Measurements from ENCODE around the gene C1orf159.

DNA sequence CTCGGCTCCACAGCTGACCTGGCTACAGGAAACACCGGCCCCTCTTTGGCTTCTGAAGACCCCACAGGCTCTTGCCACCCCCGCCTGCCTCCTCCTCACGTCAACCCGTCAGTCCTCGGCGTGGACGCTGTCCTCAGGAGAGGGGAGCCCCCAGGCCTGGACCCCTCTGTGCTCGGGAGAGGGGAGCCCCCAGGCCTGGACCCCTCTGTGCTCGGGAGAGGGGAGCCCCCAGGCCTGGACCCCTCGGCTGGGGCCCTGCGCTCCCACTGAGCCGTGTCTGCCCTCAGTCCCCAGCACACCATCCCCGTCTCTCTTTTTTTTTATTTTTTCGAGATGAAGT is 26.0 kb upstream of the C1orf159 start:
- TF ChIP-seq, protein P1, sequence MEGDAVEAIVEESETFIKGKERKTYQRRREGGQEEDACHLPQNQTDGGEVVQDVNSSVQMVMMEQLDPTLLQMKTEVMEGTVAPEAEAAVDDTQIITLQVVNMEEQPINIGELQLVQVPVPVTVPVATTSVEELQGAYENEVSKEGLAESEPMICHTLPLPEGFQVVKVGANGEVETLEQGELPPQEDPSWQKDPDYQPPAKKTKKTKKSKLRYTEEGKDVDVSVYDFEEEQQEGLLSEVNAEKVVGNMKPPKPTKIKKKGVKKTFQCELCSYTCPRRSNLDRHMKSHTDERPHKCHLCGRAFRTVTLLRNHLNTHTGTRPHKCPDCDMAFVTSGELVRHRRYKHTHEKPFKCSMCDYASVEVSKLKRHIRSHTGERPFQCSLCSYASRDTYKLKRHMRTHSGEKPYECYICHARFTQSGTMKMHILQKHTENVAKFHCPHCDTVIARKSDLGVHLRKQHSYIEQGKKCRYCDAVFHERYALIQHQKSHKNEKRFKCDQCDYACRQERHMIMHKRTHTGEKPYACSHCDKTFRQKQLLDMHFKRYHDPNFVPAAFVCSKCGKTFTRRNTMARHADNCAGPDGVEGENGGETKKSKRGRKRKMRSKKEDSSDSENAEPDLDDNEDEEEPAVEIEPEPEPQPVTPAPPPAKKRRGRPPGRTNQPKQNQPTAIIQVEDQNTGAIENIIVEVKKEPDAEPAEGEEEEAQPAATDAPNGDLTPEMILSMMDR (IDR thresholded peaks at IDR 0.05; ENCODE audit: low read depth, low read length, missing input control) = no peak
- TF ChIP-seq, protein P2, sequence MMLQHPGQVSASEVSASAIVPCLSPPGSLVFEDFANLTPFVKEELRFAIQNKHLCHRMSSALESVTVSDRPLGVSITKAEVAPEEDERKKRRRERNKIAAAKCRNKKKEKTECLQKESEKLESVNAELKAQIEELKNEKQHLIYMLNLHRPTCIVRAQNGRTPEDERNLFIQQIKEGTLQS (IDR thresholded peaks at IDR 0.05) = no peak
- TF ChIP-seq RAD21 (IDR thresholded peaks at IDR 0.05) = no peak
- TF ChIP-seq, protein P3, sequence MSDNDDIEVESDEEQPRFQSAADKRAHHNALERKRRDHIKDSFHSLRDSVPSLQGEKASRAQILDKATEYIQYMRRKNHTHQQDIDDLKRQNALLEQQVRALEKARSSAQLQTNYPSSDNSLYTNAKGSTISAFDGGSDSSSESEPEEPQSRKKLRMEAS (IDR thresholded peaks at IDR 0.05) = no peak
- TF ChIP-seq, protein P4, sequence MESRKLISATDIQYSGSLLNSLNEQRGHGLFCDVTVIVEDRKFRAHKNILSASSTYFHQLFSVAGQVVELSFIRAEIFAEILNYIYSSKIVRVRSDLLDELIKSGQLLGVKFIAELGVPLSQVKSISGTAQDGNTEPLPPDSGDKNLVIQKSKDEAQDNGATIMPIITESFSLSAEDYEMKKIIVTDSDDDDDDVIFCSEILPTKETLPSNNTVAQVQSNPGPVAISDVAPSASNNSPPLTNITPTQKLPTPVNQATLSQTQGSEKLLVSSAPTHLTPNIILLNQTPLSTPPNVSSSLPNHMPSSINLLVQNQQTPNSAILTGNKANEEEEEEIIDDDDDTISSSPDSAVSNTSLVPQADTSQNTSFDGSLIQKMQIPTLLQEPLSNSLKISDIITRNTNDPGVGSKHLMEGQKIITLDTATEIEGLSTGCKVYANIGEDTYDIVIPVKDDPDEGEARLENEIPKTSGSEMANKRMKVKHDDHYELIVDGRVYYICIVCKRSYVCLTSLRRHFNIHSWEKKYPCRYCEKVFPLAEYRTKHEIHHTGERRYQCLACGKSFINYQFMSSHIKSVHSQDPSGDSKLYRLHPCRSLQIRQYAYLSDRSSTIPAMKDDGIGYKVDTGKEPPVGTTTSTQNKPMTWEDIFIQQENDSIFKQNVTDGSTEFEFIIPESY (IDR thresholded peaks at IDR 0.05) = no peak
- no peak for TF ChIP-seq RXRA (IDR thresholded peaks at IDR 0.05)
- TF ChIP-seq, protein P5, sequence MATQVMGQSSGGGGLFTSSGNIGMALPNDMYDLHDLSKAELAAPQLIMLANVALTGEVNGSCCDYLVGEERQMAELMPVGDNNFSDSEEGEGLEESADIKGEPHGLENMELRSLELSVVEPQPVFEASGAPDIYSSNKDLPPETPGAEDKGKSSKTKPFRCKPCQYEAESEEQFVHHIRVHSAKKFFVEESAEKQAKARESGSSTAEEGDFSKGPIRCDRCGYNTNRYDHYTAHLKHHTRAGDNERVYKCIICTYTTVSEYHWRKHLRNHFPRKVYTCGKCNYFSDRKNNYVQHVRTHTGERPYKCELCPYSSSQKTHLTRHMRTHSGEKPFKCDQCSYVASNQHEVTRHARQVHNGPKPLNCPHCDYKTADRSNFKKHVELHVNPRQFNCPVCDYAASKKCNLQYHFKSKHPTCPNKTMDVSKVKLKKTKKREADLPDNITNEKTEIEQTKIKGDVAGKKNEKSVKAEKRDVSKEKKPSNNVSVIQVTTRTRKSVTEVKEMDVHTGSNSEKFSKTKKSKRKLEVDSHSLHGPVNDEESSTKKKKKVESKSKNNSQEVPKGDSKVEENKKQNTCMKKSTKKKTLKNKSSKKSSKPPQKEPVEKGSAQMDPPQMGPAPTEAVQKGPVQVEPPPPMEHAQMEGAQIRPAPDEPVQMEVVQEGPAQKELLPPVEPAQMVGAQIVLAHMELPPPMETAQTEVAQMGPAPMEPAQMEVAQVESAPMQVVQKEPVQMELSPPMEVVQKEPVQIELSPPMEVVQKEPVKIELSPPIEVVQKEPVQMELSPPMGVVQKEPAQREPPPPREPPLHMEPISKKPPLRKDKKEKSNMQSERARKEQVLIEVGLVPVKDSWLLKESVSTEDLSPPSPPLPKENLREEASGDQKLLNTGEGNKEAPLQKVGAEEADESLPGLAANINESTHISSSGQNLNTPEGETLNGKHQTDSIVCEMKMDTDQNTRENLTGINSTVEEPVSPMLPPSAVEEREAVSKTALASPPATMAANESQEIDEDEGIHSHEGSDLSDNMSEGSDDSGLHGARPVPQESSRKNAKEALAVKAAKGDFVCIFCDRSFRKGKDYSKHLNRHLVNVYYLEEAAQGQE (IDR thresholded peaks at IDR 0.05) = no peak
- no peak for TF ChIP-seq EGR1 (IDR thresholded peaks at IDR 0.05; ENCODE audit: low read depth in 2 of 2)
- no peak for TF ChIP-seq HNF4A (conservative IDR thresholded peaks at IDR 0.05)
- no peak for TF ChIP-seq GABPA (IDR thresholded peaks at IDR 0.05 in 1 of 2, conservative IDR thresholded peaks at IDR 0.05 in 1 of 2)
- TF ChIP-seq SP1 (IDR thresholded peaks at IDR 0.05) = no peak

Data from liver (tissue), 3 donors.